Activated CD4-positive, alpha-beta T cell treated with anti-CD3 and anti-CD28 coated beads for 36 hours (primary cell): ENCODE data around the gene NAV2. TPM values are rescaled to one million over a fixed set of nuclear protein-coding genes. Genes with fewer than 3 reads are reported as not detected.

Experiments
- ATAC-seq: fragments of 200-7000 bp; cut with Tn5 transposase; one replicate; pipeline ENCODE4 v1.10.0; 2021; ENCODE audit warnings: mild to moderate bottlenecking, moderate library complexity
- CTCF ChIA-PET: fragments of 350-600 bp; sonication (Branson Sonifier 250); formaldehyde crosslinking; loops from one replicate; lab custom pipeline; 2021; ENCODE audit warnings: antibody characterized with exemption; lab: Charles Lee
- POLR2A ChIA-PET: fragments of 350-600 bp; sonication (Branson Sonifier 250); formaldehyde crosslinking; loops from one replicate; lab custom pipeline; 2021; ENCODE audit warnings: antibody characterized with exemption, inconsistent platforms; lab: Charles Lee
- DNase-seq: peaks from one replicate; pipeline ENCODE4 v3.0.0-alpha.2; 2020
- H3K27ac Mint-ChIP-seq: one replicate; pipeline ENCODE4 v1.8.0; 2021; ENCODE audit warnings: mixed read lengths
- H3K27me3 Mint-ChIP-seq: one replicate; pipeline ENCODE4 v1.8.0; 2021; ENCODE audit warnings: mixed read lengths
- H3K36me3 Mint-ChIP-seq: one replicate; pipeline ENCODE4 v1.8.0; 2021; ENCODE audit warnings: low read depth, mixed read lengths
- H3K4me1 Mint-ChIP-seq: one replicate; pipeline ENCODE4 v1.8.0; 2021; ENCODE audit warnings: mixed read lengths
- H3K4me3 Mint-ChIP-seq: one replicate; pipeline ENCODE4 v1.8.0; 2021; ENCODE audit warnings: mild to moderate bottlenecking, moderate library complexity, mixed read lengths
- H3K9me3 Mint-ChIP-seq: one replicate; pipeline ENCODE4 v1.8.0; 2021; ENCODE audit warnings: low read depth, mixed read lengths
- intact Hi-C, 2 experiments: fragments of 100-400 bp; cut with DNase I in 1 of 2; cut with micrococcal nuclease in 1 of 2; formaldehyde crosslinking; loops; one replicate each; pipeline versions ENCODE4 v1.14.2 to v1.15.1; 2022 to 2024; cut with DNase I, micrococcal nuclease
- total RNA-seq, 2 experiments: library from RNA; stranded (reverse); gene quantifications; one replicate each; pipeline ENCODE4 v1.2.3, GENCODE V29; 2021

Gene NAV2
- total RNA-seq, 2 experiments from 2014 or later = 0.54 to 0.55 TPM

GRCh38 chr11:20093775-20094174, 381.1 kb downstream of the NAV2 start:
- Mint-ChIP-seq H3K4me3 (no peak overlapping the region), H3K4me1 (peaks cover 3% of the 10 kb centered on the region), H3K27me3 (no peaks in the 10 kb centered on the region), H3K36me3 (no peaks in the 10 kb centered on the region), H3K27ac (no peak overlapping the region), H3K9me3 (no peaks in the 10 kb centered on the region)
- ChIA-PET CTCF (no interaction called here), POLR2A (no interaction called here)
- DNase-seq (no peak), ATAC-seq (no peak)
- intact Hi-C loops = no loop called here

- CTCF ChIA-PET = interaction anchor here (0.6 kb wide), 1 partner anchor 881 kb away, joined by 3 read pairs; no protein-coding TSS in a partner anchor
Observed at GRCh38 chr11:20095189-20095588, 382.6 kb downstream of the NAV2 start.

GRCh38 chr11:20097319-20098221, 384.9 kb downstream of the NAV2 start:
- H3K36me3 Mint-ChIP-seq = no peaks in the 10 kb centered on the region
- intact Hi-C loops = no loop called here
- no peaks in the 10 kb centered on the region for H3K27me3 Mint-ChIP-seq
- H3K4me3 Mint-ChIP-seq = no peak overlapping the region
- DNase-seq = no peak
- no peaks in the 10 kb centered on the region for H3K9me3 Mint-ChIP-seq
- no peak overlapping the region for H3K27ac Mint-ChIP-seq
- POLR2A ChIA-PET = no interaction called here
- ATAC-seq = no peak
- no peaks in the 10 kb centered on the region for H3K4me1 Mint-ChIP-seq
- CTCF ChIA-PET = interaction anchor here (1.1 kb wide), 1 partner anchor 17 kb away, joined by 3 read pairs; no protein-coding TSS in a partner anchor

More at GRCh38 chr11:20095189-20095588, 382.6 kb downstream of the NAV2 start:
- intact Hi-C loops = no loop called here
- ATAC-seq = no peak
- POLR2A ChIA-PET = no interaction called here
- Mint-ChIP-seq H3K36me3 (no peaks in the 10 kb centered on the region), H3K4me1 (no peaks in the 10 kb centered on the region), H3K27ac (no peak overlapping the region), H3K9me3 (no peaks in the 10 kb centered on the region), H3K27me3 (no peaks in the 10 kb centered on the region), H3K4me3 (no peak overlapping the region)
- DNase-seq = no peak

GRCh38 chr11:20099527-20099926, 386.9 kb downstream of the NAV2 start:
- Mint-ChIP-seq H3K27ac (no peak overlapping the region), H3K27me3 (no peaks in the 10 kb centered on the region), H3K4me3 (no peak overlapping the region), H3K36me3 (no peaks in the 10 kb centered on the region), H3K4me1 (no peaks in the 10 kb centered on the region), H3K9me3 (no peaks in the 10 kb centered on the region)
- ATAC-seq (peak; percentile 42), DNase-seq (no peak)
- intact Hi-C loops = no loop called here
- POLR2A ChIA-PET = no interaction called here
- CTCF ChIA-PET = interaction anchor here (0.5 to 1.2 kb wide), 2 partner anchors 22 to 27 kb away, joined by 3 to 4 read pairs; no protein-coding TSS in a partner anchor

GRCh38 chr11:20102397-20102796, 389.8 kb downstream of the NAV2 start:
- POLR2A ChIA-PET = no interaction called here
- DNase-seq = no peak
- H3K27me3 Mint-ChIP-seq = no peaks in the 10 kb centered on the region

GRCh38 chr11:20103281-20103680, 390.6 kb downstream of the NAV2 start:
- CTCF ChIA-PET = interaction anchor here (1.2 kb wide), 1 partner anchor 29 kb away, joined by 4 read pairs; no protein-coding TSS in a partner anchor
- H3K27ac Mint-ChIP-seq = no peak overlapping the region
- H3K4me3 Mint-ChIP-seq = no peak overlapping the region
- DNase-seq (no peak), ATAC-seq (no peak)
- H3K9me3 Mint-ChIP-seq = no peaks in the 10 kb centered on the region
- no peaks in the 10 kb centered on the region for H3K36me3 Mint-ChIP-seq
- POLR2A ChIA-PET = no interaction called here
- intact Hi-C loops = no loop called here
- no peaks in the 10 kb centered on the region for H3K27me3 Mint-ChIP-seq
- H3K4me1 Mint-ChIP-seq = no peaks in the 10 kb centered on the region

More at GRCh38 chr11:20102397-20102796, 389.8 kb downstream of the NAV2 start:
- intact Hi-C loops = no loop called here
- Mint-ChIP-seq H3K4me1 (no peaks in the 10 kb centered on the region), H3K4me3 (no peak overlapping the region), H3K9me3 (no peaks in the 10 kb centered on the region), H3K27ac (no peak overlapping the region), H3K36me3 (no peaks in the 10 kb centered on the region)
- ATAC-seq = no peak
- CTCF ChIA-PET = interaction anchor here (0.5 to 1.2 kb wide), 3 partner anchors 16 to 151 kb away, joined by 3 to 4 read pairs (median 3); no protein-coding TSS in a partner anchor

GRCh38 chr11:20105427-20105826, 392.8 kb downstream of the NAV2 start:
- POLR2A ChIA-PET = no interaction called here
- intact Hi-C loops = no loop called here
- DNase-seq (no peak), ATAC-seq (no peak)
- CTCF ChIA-PET = interaction anchor here (1.0 to 1.5 kb wide), 3 partner anchors 22 to 178 kb away, joined by 3 to 5 read pairs (median 3); no protein-coding TSS in a partner anchor
- Mint-ChIP-seq H3K36me3 (no peaks in the 10 kb centered on the region), H3K27ac (no peak overlapping the region), H3K4me1 (no peaks in the 10 kb centered on the region), H3K9me3 (no peaks in the 10 kb centered on the region), H3K27me3 (no peaks in the 10 kb centered on the region), H3K4me3 (no peak overlapping the region)

- no peak overlapping the region for H3K4me3 Mint-ChIP-seq
Observed at GRCh38 chr11:20109731-20110445, 397.3 kb downstream of the NAV2 start.

GRCh38 chr11:20110908-20111669, 398.5 kb downstream of the NAV2 start:
- intact Hi-C loops = loop anchor here (1.0 to 10.0 kb wide), 3 partner anchors 56 to 173 kb away; no protein-coding TSS in a partner anchor
- ChIA-PET POLR2A (no interaction called here), CTCF (interaction anchor here (0.6 to 4.4 kb wide), 7 partner anchors 17 to 1663 kb away, joined by 3 to 22 read pairs (median 3); no protein-coding TSS in a partner anchor)
- no peak overlapping the region for H3K4me3 Mint-ChIP-seq
- DNase-seq (peak; percentile 70), ATAC-seq (peak; percentile 77)
- no peaks in the 10 kb centered on the region for H3K36me3 Mint-ChIP-seq
- H3K4me1 Mint-ChIP-seq = peaks cover 7% of the 10 kb centered on the region
- peaks cover 8% of the 10 kb centered on the region for H3K27me3 Mint-ChIP-seq
- no peak overlapping the region for H3K27ac Mint-ChIP-seq
- H3K9me3 Mint-ChIP-seq = no peaks in the 10 kb centered on the region

More at GRCh38 chr11:20109731-20110445, 397.3 kb downstream of the NAV2 start:
- ChIA-PET POLR2A (no interaction called here), CTCF (interaction anchor here (1.0 to 4.4 kb wide), 4 partner anchors 18 to 158 kb away, joined by 3 to 22 read pairs (median 7); no protein-coding TSS in a partner anchor)
- H3K36me3 Mint-ChIP-seq = no peaks in the 10 kb centered on the region
- H3K27ac Mint-ChIP-seq = no peak overlapping the region
- H3K9me3 Mint-ChIP-seq = no peaks in the 10 kb centered on the region
- intact Hi-C loops = loop anchor here in 1 of 2 experiments (1.0 to 10.0 kb wide), 2 partner anchors 55 to 172 kb away; no protein-coding TSS in a partner anchor
- H3K4me1 Mint-ChIP-seq = peaks cover 7% of the 10 kb centered on the region
- peaks cover 6% of the 10 kb centered on the region for H3K27me3 Mint-ChIP-seq
- ATAC-seq (no peak), DNase-seq (no peak)

GRCh38 chr11:20111871-20112270, 399.2 kb downstream of the NAV2 start:
- DNase-seq = no peak
- Mint-ChIP-seq H3K27me3 (peaks cover 8% of the 10 kb centered on the region), H3K9me3 (no peaks in the 10 kb centered on the region), H3K4me3 (no peak overlapping the region), H3K4me1 (peaks cover 7% of the 10 kb centered on the region), H3K36me3 (no peaks in the 10 kb centered on the region), H3K27ac (no peak overlapping the region)
- intact Hi-C loops = loop anchor here (1.0 to 10.0 kb wide), 2 partner anchors 57 to 161 kb away; no protein-coding TSS in a partner anchor
- ChIA-PET CTCF (interaction anchor here (0.7 to 4.4 kb wide), 5 partner anchors 16 to 241 kb away, joined by 3 to 22 read pairs (median 3); no protein-coding TSS in a partner anchor), POLR2A (no interaction called here)
- ATAC-seq = no peak
